ENCODE measurements around the gene INTS2.

- TF ChIP-seq, protein P1, sequence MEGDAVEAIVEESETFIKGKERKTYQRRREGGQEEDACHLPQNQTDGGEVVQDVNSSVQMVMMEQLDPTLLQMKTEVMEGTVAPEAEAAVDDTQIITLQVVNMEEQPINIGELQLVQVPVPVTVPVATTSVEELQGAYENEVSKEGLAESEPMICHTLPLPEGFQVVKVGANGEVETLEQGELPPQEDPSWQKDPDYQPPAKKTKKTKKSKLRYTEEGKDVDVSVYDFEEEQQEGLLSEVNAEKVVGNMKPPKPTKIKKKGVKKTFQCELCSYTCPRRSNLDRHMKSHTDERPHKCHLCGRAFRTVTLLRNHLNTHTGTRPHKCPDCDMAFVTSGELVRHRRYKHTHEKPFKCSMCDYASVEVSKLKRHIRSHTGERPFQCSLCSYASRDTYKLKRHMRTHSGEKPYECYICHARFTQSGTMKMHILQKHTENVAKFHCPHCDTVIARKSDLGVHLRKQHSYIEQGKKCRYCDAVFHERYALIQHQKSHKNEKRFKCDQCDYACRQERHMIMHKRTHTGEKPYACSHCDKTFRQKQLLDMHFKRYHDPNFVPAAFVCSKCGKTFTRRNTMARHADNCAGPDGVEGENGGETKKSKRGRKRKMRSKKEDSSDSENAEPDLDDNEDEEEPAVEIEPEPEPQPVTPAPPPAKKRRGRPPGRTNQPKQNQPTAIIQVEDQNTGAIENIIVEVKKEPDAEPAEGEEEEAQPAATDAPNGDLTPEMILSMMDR (IDR thresholded peaks at IDR 0.05 in 4 of 5, conservative IDR thresholded peaks at IDR 0.05 in 1 of 5), result no peak
- no peak for TF ChIP-seq POLR2A (IDR thresholded peaks at IDR 0.05)
These were observed 47.1 kb downstream of the INTS2 start for GRCh38 chr17:61880589-61881102.

All from gastrocnemius medialis (tissue), 4 donors.